ENCODE measurements around the gene NDFIP1. TPM values are rescaled to one million over a fixed set of nuclear protein-coding genes. Genes with fewer than 3 reads are reported as not detected.

Gene NDFIP1
- total and polyA plus RNA-seq, 10 of the 15 experiments (the other 5 are each of a cell fraction or from before 2014, with no cell fraction given) = 0.08 to 2.7 (median 0.92) TPM

GRCh38 chr5:142119051-142119625 lies 10.6 kb downstream of the NDFIP1 start (continued):
- TF ChIP-seq ZBTB33 (IDR thresholded peaks at IDR 0.05) (no peak), KDM1A (IDR thresholded peaks at IDR 0.05; ENCODE audit: borderline replicate concordance) (no peak)

- 54% methylated on average over 3 of the region's 3 CpGs for WGBS (ENCODE audit: insufficient coverage, insufficient replicate concordance, low lambda C conversion rate, missing lambda C conversion rate)
- RAD21 ChIA-PET (ENCODE audit: unreplicated experiment) = no interaction called here
- TF ChIP-seq ZSCAN29 (IDR thresholded peaks at IDR 0.05) = no peak
- no peak for TF ChIP-seq ETV6 (conservative IDR thresholded peaks at IDR 0.05 in 1 of 2, IDR thresholded peaks at IDR 0.05 in 1 of 2; ENCODE audit: borderline replicate concordance in 1 of 2, low read depth in 1 of 2)
- no peak for TF ChIP-seq NR2C2 (IDR thresholded peaks at IDR 0.05; ENCODE audit: borderline replicate concordance, control insufficient read depth, insufficient read length, low read depth)
- TF ChIP-seq MAX (IDR thresholded peaks at IDR 0.05; ENCODE audit: low read depth, low read length) = no peak
- TF ChIP-seq TBL1XR1 (IDR thresholded peaks at IDR 0.05; ENCODE audit: low read depth, low read length) = no peak
- no peak for TF ChIP-seq CHD4 (IDR thresholded peaks at IDR 0.05)
- TF ChIP-seq EZH2 (IDR thresholded peaks at IDR 0.05; ENCODE audit: borderline replicate concordance, control insufficient read depth, low read depth, low read length) = no peak
- TF ChIP-seq BCL11A (IDR thresholded peaks at IDR 0.05; ENCODE audit: low read depth, low read length) = no peak
- TF ChIP-seq SIX5 (IDR thresholded peaks at IDR 0.05; ENCODE audit: low read depth, low read length, severe bottlenecking) = no peak
- TF ChIP-seq SUPT20H (IDR thresholded peaks at IDR 0.05; ENCODE audit: borderline replicate concordance, control insufficient read depth, low read depth, low read length) = no peak
- TF ChIP-seq JUND (IDR thresholded peaks at IDR 0.05; ENCODE audit: low read depth, low read length) = no peak
- TF ChIP-seq NKRF (conservative IDR thresholded peaks at IDR 0.05) = no peak
- no peak for TF ChIP-seq BHLHE40 (IDR thresholded peaks at IDR 0.05; ENCODE audit: borderline replicate concordance in 1 of 2, low read depth in 2 of 2, low read length in 1 of 2)
- TF ChIP-seq NFYB (IDR thresholded peaks at IDR 0.05; ENCODE audit: insufficient read depth, low read depth, low read length) = no peak
- no peak for TF ChIP-seq STAT3 (IDR thresholded peaks at IDR 0.05; ENCODE audit: low read depth, low read length)
- TF ChIP-seq STAT1 (conservative IDR thresholded peaks at IDR 0.05) = no peak
Measured at GRCh38 chr5:142120247-142120935, 11.8 kb downstream of the NDFIP1 start.

More at GRCh38 chr5:142120247-142120935, 11.8 kb downstream of the NDFIP1 start:
- intact Hi-C loops (cut with micrococcal nuclease; ENCODE audit: unreplicated experiment) = no loop called here
- no peak for DNase-seq (ENCODE audit: low read depth, low spot score)
- no peaks in the 10 kb centered on the region for H4K20me1 ChIP-seq (ENCODE audit: control insufficient read depth, insufficient read depth)
- H3K9ac ChIP-seq (ENCODE audit: control insufficient read depth, insufficient read depth, low read length) = no peak overlapping the region
- H3K4me1 ChIP-seq (ENCODE audit: control insufficient read depth, insufficient read depth, low read length) = no peaks in the 10 kb centered on the region
- POLR2A ChIA-PET = no interaction called here
- no peak overlapping the region for H3K27ac ChIP-seq (ENCODE audit: control insufficient read depth, insufficient read depth)
- H3K36me3 ChIP-seq (ENCODE audit: control insufficient read depth in 2 of 2, insufficient read depth in 2 of 2, low read length in 1 of 2) = no peaks in the 10 kb centered on the region
- no peak overlapping the region for H3K4me2 ChIP-seq (ENCODE audit: control insufficient read depth, insufficient read depth)
- no peaks in the 10 kb centered on the region; the same call in 1 of the 3 replicates for H3K9me3 ChIP-seq (replicated peaks; ENCODE audit: control insufficient read depth, insufficient read depth, low read length)
- FAIRE-seq = no peak
- BruUV-seq (replicated peaks) = no TSS peak
- ATAC-seq = no peak
- no peaks in the 10 kb centered on the region; a peak in 1 of 4 replicates for H3K27me3 ChIP-seq (replicated peaks in 1 of 2; ENCODE audit: control insufficient read depth in 2 of 2, insufficient read depth in 2 of 2, low read length in 1 of 2)
- no peak overlapping the region for H3K4me3 ChIP-seq
- SMC1A ChIA-PET (ENCODE audit: uncharacterized antibody, unreplicated experiment) = no interaction called here
- H2AFZ ChIP-seq (ENCODE audit: control insufficient read depth, low read depth, low read length) = no peak overlapping the region
- CTCF ChIA-PET = no interaction called here
- in situ Hi-C loops (cut with MboI) = no loop called here
- no peaks in the 10 kb centered on the region for H3K79me2 ChIP-seq (ENCODE audit: control insufficient read depth, insufficient read depth, low read length)

All from GM12878 (cell line).